GM15510 (cell line): ENCODE measurements around the gene MFN2.
A peak's percentile ranks its signal among the peaks of the same experiment; 100 is the strongest.

Source experiments
- POLR2A ChIP-seq: IDR thresholded peaks from 3 replicates; pipeline ENCODE4 v1.6.1; 2011; ENCODE audit warnings: borderline replicate concordance; ENCODE audit not compliant: insufficient read length; ENCODE audit errors: extremely low read depth

MFN2 gene

DNA sequence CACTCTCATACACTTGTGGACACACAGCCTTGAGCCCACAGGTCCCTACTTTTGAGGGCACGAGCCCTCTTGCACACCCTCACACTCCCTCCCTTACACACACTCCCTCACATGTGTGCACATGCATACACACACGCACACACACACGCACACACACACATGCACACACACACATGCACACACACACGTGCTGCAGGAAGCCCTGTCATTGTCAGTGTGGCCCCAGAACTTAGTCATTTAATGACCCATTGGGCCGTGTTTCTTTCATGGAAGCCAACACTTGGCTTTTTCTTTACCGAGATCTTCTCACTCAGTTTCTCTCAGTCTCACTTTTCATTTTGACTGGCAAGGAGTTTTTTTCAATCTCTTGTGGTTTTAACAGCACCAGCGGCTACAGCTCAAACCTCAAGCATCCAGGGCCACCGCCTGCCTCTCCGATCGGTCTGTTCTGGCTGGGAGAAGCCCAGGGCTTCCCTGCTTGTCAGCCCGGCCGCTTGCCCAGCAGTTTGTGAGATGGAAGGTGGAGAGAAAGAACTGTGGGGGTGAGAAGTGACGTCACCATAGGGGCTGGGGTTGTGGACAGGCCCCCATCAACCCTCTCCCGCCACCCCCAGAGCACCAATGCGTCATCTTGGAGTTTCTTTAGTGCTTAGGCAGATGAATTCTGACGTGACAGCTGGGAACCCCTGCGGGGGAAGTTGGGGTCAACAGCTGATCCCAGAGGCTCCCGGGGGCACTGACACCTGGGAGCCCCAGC lies 67.1 kb downstream of the MFN2 start:
- peak; percentile 42 for TF ChIP-seq POLR2A

DNA sequence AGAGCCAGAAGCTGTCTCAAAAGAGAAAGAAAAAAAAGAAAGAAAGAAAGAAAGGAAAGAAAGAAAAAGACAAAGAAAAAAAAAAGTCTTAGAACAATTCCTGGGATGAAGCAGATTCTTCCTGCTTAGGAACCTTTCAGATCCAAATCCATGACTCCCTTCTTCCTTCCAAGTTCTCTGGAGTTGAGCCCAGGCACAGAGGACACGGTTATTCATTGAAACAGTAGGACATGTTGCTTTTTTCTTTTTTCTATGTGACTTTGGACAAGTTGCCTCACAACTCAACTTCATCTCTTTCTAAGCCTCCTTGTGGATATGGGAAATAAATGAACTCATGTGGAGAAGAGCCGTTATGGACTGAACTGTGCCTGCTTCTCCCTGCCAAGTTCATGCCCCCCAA lies 68.1 kb downstream of the MFN2 start:
- no peak for TF ChIP-seq POLR2A

DNA sequence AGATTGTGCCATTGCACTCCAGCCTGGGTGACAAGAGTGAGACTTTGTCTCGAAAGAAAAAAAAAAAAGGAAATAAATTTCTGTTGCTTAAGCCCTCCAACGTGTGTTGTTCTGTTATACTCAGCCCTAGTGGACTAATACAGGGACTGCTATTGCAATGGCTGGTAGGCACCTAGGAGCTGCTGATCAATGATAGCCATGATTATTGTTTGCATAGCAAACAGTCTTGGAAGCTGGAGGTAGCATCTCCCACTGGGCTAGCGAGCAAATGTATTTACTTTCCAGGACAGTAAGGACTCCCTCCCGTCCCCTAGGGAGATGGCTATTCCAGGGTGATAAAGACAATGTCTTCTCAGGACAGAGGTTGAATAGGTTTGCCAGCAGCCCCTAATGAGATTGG lies 69.4 kb downstream of the MFN2 start:
- TF ChIP-seq POLR2A = no peak

DNA sequence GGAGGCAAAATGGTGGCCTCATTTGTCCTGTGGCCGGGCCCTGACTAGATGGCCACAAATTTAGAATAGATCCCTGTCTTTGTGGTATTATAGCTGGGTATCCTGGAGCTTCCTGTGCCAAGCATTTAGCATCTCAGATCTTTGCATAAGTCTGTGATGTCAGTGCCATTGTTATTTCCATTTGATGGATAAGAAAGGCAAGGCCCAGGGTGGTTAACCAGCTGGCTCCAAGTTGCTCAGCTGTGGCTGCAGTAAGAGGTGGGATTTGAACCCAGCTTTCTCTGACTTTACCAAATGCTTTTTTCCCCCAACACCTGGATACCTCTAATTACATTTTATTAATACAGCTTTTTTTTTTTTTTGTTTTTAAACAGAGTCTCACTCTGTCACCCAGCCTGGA lies 71.1 kb downstream of the MFN2 start:
- TF ChIP-seq POLR2A = no peak

DNA sequence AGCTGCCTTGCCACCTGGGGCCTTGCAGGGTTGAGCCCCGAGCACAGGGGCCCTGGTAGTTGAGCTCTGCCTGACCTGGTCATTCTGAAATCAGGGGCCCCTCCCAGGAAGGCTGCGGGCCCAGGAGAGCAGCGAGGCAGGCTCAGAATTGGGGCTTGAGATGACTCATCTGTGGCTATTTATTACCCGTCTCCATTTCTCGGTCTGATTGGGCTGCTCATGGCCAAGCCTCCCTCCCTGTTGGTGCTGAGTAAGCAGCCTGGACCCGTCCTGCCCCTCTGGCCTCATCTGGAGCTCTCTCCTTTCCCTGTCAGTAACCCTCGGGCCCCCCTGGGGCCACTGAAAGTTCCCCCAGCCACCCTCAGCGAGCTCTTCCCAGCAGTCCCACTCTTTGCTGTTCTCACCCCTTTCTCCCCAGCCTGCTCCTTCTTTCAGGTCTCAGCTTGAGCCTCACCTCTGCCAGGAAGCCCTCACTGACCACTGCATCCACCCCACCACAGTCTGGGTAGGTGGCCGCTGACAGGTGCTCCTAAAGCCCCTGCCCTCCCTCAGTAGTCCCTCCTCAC lies 71.8 kb downstream of the MFN2 start:
- peak; percentile 48 for TF ChIP-seq POLR2A

DNA sequence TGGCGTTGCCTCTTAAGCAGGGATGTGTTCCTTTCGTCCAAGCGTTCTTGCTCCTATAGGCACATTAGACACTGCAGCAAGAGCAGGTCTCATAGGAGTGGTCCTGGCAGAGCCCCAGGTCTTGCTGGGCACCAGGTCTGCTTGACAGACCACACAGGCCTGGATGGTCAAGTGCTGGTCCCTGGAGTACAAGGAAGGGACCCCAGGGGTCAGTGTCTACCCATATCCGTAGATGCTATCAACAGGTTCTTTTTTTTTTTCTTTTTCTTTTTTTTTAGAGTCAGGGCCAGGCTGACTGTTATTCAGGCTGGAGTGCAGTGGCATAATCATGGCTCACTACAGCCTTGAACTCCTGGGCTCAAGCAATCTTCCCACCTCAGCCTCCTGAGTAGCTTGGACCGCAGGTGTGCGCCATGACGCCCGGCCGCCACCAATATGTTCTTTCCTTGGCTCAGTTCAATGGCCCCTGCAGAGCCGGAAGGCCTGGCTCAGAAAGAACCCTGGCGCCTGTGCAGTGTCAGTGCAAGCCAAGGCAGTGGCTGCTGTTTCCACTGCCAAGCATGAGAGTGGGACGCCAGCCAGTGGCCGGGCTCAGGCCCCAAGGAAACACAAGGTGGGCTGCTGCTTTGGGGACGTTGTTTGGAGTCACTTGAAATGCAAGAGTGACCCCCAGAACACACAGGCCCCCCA lies 72.9 kb downstream of the MFN2 start:
- no peak for TF ChIP-seq POLR2A

DNA sequence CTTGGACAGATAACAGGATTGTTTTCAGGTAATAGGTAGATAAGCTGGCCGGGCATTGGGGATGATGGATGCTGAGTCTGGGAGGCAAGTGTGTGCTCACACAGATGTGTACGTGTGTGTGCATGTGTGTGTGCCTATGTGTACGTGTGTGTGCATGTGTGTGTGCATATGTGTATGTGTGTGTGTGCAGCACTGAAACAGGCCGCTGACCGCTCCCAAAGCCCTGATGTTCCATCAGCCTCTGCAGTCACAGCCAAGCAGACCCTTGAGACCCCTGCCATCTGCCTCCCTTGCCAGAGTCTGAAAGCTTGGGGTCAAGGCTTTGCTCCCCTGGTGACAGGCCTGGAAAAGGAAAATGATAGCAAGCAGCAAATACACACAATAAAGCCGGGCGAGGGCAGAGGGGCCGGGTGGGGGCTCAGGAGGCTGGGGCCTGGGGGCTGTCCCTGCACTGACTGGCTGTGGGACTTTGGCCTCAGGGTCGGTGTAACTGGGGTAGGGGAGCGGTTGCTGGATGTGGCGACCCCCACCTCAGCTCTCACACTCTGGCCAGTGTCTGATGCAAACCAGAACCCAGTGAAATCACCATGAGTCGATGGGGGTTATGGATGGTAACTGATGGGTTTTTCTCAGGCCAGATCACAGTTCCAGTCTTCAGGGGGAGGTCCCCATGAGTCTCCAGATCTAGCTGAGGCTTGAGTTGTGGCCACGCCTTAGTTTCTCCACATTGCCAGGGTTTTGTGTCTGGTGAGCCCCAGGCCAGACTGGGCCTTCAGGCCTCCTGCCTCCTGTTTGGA lies 73.7 kb downstream of the MFN2 start:
- peak; percentile 20 for TF ChIP-seq POLR2A

DNA sequence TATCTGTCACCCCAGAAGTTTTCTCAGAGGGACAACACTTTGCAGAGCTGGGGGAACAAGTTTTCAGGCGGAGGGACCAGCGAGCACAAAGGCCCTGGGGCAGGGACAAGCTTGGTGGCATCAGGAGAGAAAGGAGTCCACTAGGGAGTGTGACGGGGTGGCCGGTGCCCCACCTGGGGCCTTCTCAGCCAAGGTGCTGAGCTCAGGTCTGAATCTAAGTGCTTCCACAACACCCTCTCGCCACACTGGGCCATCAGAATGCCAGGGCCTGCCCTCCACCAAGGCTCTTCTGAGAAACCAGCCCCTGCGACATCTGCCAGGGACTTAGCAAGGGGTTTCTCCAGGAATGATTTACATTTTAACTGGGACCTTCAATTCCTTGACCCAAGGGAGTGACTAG lies 75.0 kb downstream of the MFN2 start:
- no peak for TF ChIP-seq POLR2A

DNA sequence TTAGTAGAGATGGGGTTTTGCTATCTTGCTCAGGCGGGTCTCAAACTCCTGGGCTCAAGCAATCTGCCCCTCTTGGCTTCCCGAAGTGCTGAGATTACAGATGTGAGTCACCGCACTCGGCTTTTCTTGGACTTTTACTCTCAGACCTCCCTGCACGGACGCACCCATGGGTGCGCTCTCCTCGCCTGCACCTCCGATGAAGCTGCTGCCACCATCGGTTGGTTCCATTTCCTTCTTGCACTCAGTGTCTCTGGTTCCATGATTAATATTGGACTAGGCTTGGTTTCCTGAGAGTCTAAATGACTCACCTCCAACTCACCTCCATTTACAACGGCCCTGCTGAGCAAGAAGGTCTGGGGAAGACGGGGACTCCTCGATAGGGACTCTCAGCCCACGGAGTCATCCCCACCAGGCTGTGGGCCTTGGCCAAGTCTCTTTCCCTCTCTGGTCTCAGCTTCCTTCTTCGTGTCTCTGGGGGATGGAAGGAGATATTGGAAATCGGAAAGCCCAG lies 76.1 kb downstream of the MFN2 start:
- TF ChIP-seq POLR2A = no peak

DNA sequence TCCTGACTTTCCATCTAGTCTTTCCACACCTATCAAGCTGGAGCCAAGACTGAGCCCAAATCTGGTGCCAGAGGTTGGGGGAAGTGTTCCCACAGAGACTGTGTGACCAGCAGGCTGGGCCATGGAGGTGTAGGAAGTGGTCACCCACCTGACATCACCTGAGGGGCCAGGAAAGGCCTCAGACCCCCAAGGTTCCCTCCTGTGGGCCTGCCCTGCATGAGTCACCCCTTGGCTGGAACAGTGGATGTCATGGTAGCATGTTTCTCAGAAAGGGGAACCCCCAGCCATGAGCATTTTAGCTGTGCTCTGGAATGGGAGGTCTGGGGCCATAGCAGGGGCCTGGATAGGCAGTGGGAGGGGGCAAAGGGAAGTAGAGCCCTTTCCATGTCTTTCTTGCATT lies 77.1 kb downstream of the MFN2 start:
- TF ChIP-seq POLR2A = no peak

DNA sequence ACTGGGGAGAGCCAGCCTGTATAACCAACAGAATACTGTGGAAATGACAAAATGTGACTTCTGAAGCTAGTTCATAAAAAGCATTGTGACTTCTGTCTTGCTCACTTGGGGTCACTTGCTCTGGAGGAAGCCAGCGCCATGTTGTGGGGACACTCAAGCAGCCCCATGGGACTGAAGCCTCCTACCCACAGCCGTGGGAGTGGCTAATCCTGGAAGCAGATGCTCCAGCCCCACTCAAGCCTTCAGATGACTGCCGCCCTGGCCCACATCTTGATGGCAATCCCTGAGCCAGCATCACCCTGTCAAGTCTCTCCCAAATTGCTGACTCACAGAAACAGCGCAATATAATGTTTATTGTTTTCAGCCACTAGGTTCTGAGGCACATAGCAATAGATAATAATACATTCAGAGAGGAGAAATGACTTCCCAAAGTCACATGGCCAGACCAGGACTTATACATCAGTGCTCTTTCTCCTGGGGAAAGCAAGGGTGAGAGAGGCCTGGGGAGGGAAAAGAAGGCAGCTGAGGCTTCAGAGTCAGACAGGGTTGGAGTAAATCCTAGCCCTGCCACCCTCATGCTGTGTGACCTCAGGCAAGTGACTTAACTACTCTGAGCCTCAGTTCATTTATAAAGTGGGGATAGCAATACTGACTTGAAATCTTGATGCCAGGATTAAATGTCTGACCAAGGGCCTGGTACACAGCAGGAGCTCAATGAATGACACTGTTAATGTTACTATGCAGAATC lies 77.9 kb downstream of the MFN2 start:
- no peak for TF ChIP-seq POLR2A

DNA sequence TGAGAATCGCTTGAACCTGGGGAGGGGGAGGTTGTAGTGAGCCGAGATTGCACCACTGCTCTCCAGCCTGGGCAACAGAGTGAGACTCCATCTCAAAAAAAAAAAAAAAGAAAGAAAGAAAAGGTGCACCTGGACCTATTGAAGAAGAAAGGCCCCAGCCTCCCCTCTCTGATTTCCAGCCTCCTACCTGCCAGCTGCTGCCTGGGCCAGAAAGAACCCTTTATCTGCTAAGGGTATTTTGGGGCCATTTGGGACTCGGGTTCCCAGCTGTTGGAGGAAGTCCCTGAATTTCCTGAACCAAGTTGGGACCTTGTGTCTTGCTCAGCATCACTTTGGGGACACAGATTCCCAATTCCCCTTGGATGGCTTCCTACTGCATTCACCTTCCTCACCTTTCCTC lies 79.0 kb downstream of the MFN2 start:
- TF ChIP-seq POLR2A = no peak

DNA sequence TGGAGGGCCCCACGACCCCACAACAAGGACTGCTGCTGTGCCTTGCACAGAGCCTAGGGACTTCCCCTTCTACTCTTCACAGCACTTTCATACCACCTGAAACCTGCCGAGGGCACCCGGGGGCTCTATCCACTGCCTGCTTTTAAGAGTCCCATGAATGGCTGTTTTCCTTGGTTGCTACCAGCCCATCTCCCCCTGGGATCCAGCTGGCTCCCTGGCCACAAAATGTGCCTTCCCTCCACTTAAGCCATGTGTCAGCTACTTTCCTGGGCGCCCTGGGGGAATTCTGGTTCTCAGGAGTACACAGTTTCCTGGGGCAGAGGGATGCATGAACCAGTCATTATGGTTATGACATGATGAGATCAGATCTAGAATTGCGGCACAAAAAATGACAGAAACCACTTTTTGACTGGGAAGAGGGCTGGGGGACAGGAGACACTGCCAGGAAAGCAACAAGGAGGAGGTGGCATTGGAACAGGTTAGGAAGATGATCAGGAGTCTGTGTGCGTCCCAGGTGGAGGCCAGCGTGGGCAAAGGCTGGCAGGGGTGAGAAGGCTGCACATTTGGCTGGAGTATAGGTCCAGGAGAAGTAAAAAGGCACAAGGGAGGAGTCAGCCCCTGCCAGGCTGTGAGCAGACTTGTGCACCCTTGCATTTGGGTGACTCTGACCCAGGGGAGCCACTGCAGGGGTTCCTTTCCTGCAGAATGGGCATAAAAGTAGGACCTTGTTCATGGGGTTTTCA lies 79.6 kb downstream of the MFN2 start:
- no peak for TF ChIP-seq POLR2A

DNA sequence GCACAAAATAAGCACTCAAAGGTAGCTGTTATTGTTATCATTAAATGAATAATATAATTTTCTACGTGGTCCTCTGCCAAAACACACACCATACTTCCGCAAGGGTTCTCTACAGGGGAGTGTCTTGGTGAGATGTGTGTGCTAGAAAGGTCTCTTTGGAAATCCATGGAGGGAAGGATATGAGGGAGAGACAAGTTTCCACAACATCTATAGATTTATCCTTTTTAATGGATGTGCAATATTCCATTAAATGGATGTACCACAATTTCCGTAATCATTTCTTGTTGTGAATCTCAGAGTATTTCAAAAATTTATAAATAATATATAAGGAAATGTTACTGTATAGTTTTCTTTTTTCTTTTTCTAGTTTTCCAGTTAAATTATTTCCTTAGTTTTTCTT lies 80.3 kb downstream of the MFN2 start:
- TF ChIP-seq POLR2A = no peak
